HG03439 (cell line): ENCODE data around the gene SMPD3.

Source experiments
- ATAC-seq: cut with Tn5 transposase; IDR thresholded peaks from one replicate; pipeline ENCODE4 v1.9.1; 2021; ENCODE audit warnings: mild to moderate bottlenecking, moderate library complexity; ENCODE audit not compliant: unreplicated experiment

SMPD3 gene

GRCh38 chr16:68406458-68407152, 41.7 kb downstream of the SMPD3 start:
- no peak for ATAC-seq

GRCh38 chr16:68404736-68405345, 43.5 kb downstream of the SMPD3 start:
- ATAC-seq, result no peak

- no peak for ATAC-seq
Observed at GRCh38 chr16:68403704-68404103, 44.6 kb downstream of the SMPD3 start.

GRCh38 chr16:68403177-68403576, 45.1 kb downstream of the SMPD3 start:
- ATAC-seq, result no peak

- no peak for ATAC-seq
Observed at GRCh38 chr16:68402748-68403040, 45.6 kb downstream of the SMPD3 start.

GRCh38 chr16:68401871-68402747, 46.2 kb downstream of the SMPD3 start:
- no peak for ATAC-seq

GRCh38 chr16:68400924-68401460, 47.3 kb downstream of the SMPD3 start:
- no peak for ATAC-seq

GRCh38 chr16:68400083-68400923, 48.0 kb downstream of the SMPD3 start:
- no peak for ATAC-seq

- ATAC-seq, result no peak
Observed at GRCh38 chr16:68399456-68399855, 48.9 kb downstream of the SMPD3 start.

- ATAC-seq, result no peak
Observed at GRCh38 chr16:68397710-68398201, 50.6 kb downstream of the SMPD3 start.

- ATAC-seq, result no peak
Observed at GRCh38 chr16:68396481-68396880, 51.8 kb downstream of the SMPD3 start.

GRCh38 chr16:68395815-68396214, 52.5 kb downstream of the SMPD3 start:
- ATAC-seq, result no peak

- ATAC-seq, result no peak
Observed at GRCh38 chr16:68395167-68395786, 53.0 kb downstream of the SMPD3 start.

- no peak for ATAC-seq
Observed at GRCh38 chr16:68393333-68393732, 55.0 kb downstream of the SMPD3 start.

GRCh38 chr16:68389750-68390371, 58.4 kb downstream of the SMPD3 start:
- ATAC-seq, result no peak

GRCh38 chr16:68389006-68389405, 59.3 kb downstream of the SMPD3 start:
- ATAC-seq, result no peak

GRCh38 chr16:68388124-68388523, 60.2 kb downstream of the SMPD3 start:
- no peak for ATAC-seq

- no peak for ATAC-seq
Observed at GRCh38 chr16:68387301-68387700, 61.0 kb downstream of the SMPD3 start.

GRCh38 chr16:68386628-68387027, 61.7 kb downstream of the SMPD3 start:
- ATAC-seq, result no peak

GRCh38 chr16:68385371-68385770, 62.9 kb downstream of the SMPD3 start:
- ATAC-seq, result no peak
